K562 (cell line): Measurements from ENCODE around the gene CMBL. TPM values are rescaled to one million over a fixed set of nuclear protein-coding genes. Genes with fewer than 3 reads are reported as not detected.

ENCODE experiments used
- CBFB ChIP-seq: sonication (generic); formaldehyde crosslinking; IDR thresholded peaks from 2 replicates; pipeline ENCODE4 v1.4.0; 2020; ENCODE audit warnings: mild to moderate bottlenecking, missing genetic modification reagents
- FOXJ2 ChIP-seq: fragments of 200-800 bp; sonication (Bioruptor generic); IDR thresholded peaks from 2 replicates; pipeline ENCODE4 v1.6.1; 2016; ENCODE audit warnings: missing genetic modification characterization, missing compliant biosample characterization
- FOXM1 ChIP-seq, 2 experiments: fragments of 450-650 bp in 1 of 2; sonication (generic) in 1 of 2; formaldehyde crosslinking in 1 of 2; IDR thresholded peaks; 2 replicates each; pipeline versions ENCODE4 v1.6.1 to v1.9.0; 2017 to 2022; ENCODE audit warnings: low read depth in 2 of 2, mild to moderate bottlenecking in 2 of 2, missing genetic modification reagents in 1 of 2, moderate library complexity in 1 of 2
- FOXP1 ChIP-seq: sonication (generic); formaldehyde crosslinking; IDR thresholded peaks from 2 replicates; pipeline ENCODE4 v1.8.0; 2022; ENCODE audit warnings: mild to moderate bottlenecking, missing genetic modification reagents
- HMG20A ChIP-seq: fragments of 450-650 bp; formaldehyde crosslinking; conservative IDR thresholded peaks from 2 replicates; pipeline ENCODE4 v1.4.0; 2020; ENCODE audit warnings: mild to moderate bottlenecking, mixed read lengths
- HOMEZ ChIP-seq: fragments of 250-450 bp; sonication (Bioruptor Pico); IDR thresholded peaks from 2 replicates; pipeline ENCODE4 v1.4.0; 2020; ENCODE audit warnings: mild to moderate bottlenecking, moderate library complexity
- NFE2 ChIP-seq: IDR thresholded peaks from 2 replicates; pipeline ENCODE4 v1.6.1; 2014; ENCODE audit warnings: antibody characterized with exemption, low read depth
- NR2C2 ChIP-seq, 2 experiments: fragments of 200-800 bp in 1 of 2; sonication (Bioruptor generic) in 1 of 2; sonication (generic) in 1 of 2; formaldehyde crosslinking in 1 of 2; IDR thresholded peaks; 2 replicates each; pipeline versions ENCODE4 v1.6.1 to v1.8.0; 2016 to 2022; ENCODE audit warnings: mild to moderate bottlenecking in 1 of 2, missing compliant biosample characterization in 1 of 2, missing genetic modification characterization in 1 of 2, missing genetic modification reagents in 1 of 2
- POLR2AphosphoS5 ChIP-seq: IDR thresholded peaks from 2 replicates; pipeline ENCODE4 v1.6.1; 2011; ENCODE audit warnings: mild to moderate bottlenecking, low read depth, low read length, moderate library complexity; ENCODE audit not compliant: control insufficient read depth, insufficient read depth
- RBM25 ChIP-seq: fragments of 200-400 bp; formaldehyde crosslinking; IDR thresholded peaks from 2 replicates; pipeline ENCODE4 v1.6.1; 2018; ENCODE audit warnings: low read length, low read depth, moderate library complexity; ENCODE audit not compliant: severe bottlenecking
- SMAD2 ChIP-seq: fragments of 150-350 bp; IDR thresholded peaks from 2 replicates; pipeline ENCODE4 v1.6.1; 2014; ENCODE audit warnings: low read depth, mild to moderate bottlenecking, low read length
- TAF1 ChIP-seq: IDR thresholded peaks from 2 replicates; pipeline ENCODE4 v1.6.1; 2011; ENCODE audit warnings: mild to moderate bottlenecking, low read length, moderate library complexity; ENCODE audit not compliant: insufficient read depth, control insufficient read depth, severe bottlenecking; ENCODE audit errors: extremely low read depth
- U2AF2 ChIP-seq: fragments of 200-400 bp; formaldehyde crosslinking; optimal IDR thresholded peaks from 2 replicates; pipeline ENCODE3; 2017; ENCODE audit warnings: low read depth, mild to moderate bottlenecking, low read length
- USF1 ChIP-seq: sonication (generic); formaldehyde crosslinking; IDR thresholded peaks from 2 replicates; pipeline ENCODE4 v1.9.0; 2022; ENCODE audit warnings: mild to moderate bottlenecking, missing genetic modification reagents
- ZEB2 ChIP-seq: fragments of 450-650 bp; IDR thresholded peaks from 2 replicates; pipeline ENCODE4 v1.6.1; 2016
- ZNF311 ChIP-seq: fragments of 250-450 bp; sonication (Bioruptor Pico); IDR thresholded peaks from 2 replicates; pipeline ENCODE4 v1.4.0; 2020; ENCODE audit warnings: mild to moderate bottlenecking, moderate library complexity
- ZNF354B ChIP-seq: fragments of 250-450 bp; sonication (Bioruptor Pico); IDR thresholded peaks from 2 replicates; pipeline ENCODE4 v1.4.0; 2020
- ZNF518B ChIP-seq: fragments of 250-450 bp; sonication (Bioruptor Pico); IDR thresholded peaks from 2 replicates; pipeline ENCODE4 v1.5.0; 2021; ENCODE audit warnings: mild to moderate bottlenecking, moderate library complexity
- ZNF740 ChIP-seq, 3 experiments: fragments of 200-800 bp in 1 of 3; sonication (Bioruptor generic) in 1 of 3; sonication (generic) in 1 of 3; formaldehyde crosslinking in 1 of 3; IDR thresholded peaks; 2 replicates each; pipeline versions ENCODE4 v1.6.1 to v1.8.0; 2016 to 2022; ENCODE audit warnings: mild to moderate bottlenecking in 2 of 3, missing compliant biosample characterization in 2 of 3, missing genetic modification characterization in 2 of 3, missing genetic modification reagents in 1 of 3
- polyA plus RNA-seq, 8 experiments: library from polyadenylated mRNA; depleted of rRNA in 4 of 8; stranded (reverse) in 5 of 8; unstranded in 3 of 8; fragments of >200 nt; fragmentation: Nextera tagmentation in 2 of 8; fragmentation: Illumina TruSeq in 1 of 8; extraction: Ambion mirVana in 2 of 8; extraction: Trizol in 1 of 8; gene quantifications; 2 replicates each; pipeline versions ENCODE4 v1.2.1 to v1.2.3, GENCODE V29; 2011 to 2014; ENCODE audit warnings: inconsistent platforms in 1 of 8, missing spikeins in 1 of 8
- total RNA-seq, 7 experiments: library from RNA; depleted of rRNA in 6 of 7; stranded (reverse); fragments of >200 nt in 6 of 7; fragmentation: Illumina TruSeq in 2 of 7; extraction: Trizol in 2 of 7; gene quantifications; 2 replicates each; pipeline versions ENCODE4 v1.2.1 to v1.2.3, GENCODE V29; 2011 to 2021; ENCODE audit warnings: low replicate concordance in 1 of 7

Gene CMBL
- total and polyA plus RNA-seq, 9 of the 15 experiments (the other 6 are each of a cell fraction or from before 2014, with no cell fraction given): 22.6 to 192 (median 71.1) TPM

GRCh38 chr5:10307206-10308148 lies at the start of gene CMBL (continued):
- no peak for TF ChIP-seq ZNF518B (CRISPR knock-in tag)
- TF ChIP-seq ZNF740 (CRISPR knock-in tag; IDR thresholded peaks at IDR 0.05): no peak
- TF ChIP-seq ZNF740 (tag; IDR thresholded peaks at IDR 0.05): no peak
- peak; percentile 55 for TF ChIP-seq RBM25
- TF ChIP-seq U2AF2: no peak
- TF ChIP-seq NR2C2 (CRISPR knock-in tag; IDR thresholded peaks at IDR 0.05): no peak
- TF ChIP-seq NR2C2 (tag; IDR thresholded peaks at IDR 0.05): peak; percentile 21; the same call in 1 of the 2 replicates
- no peak for TF ChIP-seq FOXM1 (IDR thresholded peaks at IDR 0.05; ENCODE audit: low read depth)
- TF ChIP-seq FOXM1 (CRISPR knock-in tag; IDR thresholded peaks at IDR 0.05; ENCODE audit: low read depth): no peak
- TF ChIP-seq USF1: no peak
- TF ChIP-seq SMAD2: no peak
- no peak for TF ChIP-seq ZNF354B (CRISPR knock-in tag)
- TF ChIP-seq ZNF311 (CRISPR knock-in tag): no peak
- peak; percentile 84 for TF ChIP-seq ZEB2
- TF ChIP-seq TAF1: peak; percentile 52
- TF ChIP-seq FOXP1: peak; percentile 55
- no peak for TF ChIP-seq HOMEZ (CRISPR knock-in tag)
- TF ChIP-seq HMG20A: no peak
- TF ChIP-seq CBFB (CRISPR knock-in tag): no peak
- peak; percentile 43; the same call in 1 of the 2 replicates for TF ChIP-seq POLR2AphosphoS5
- TF ChIP-seq FOXJ2 (tag): no peak
- TF ChIP-seq NFE2: peak; percentile 20; the same call in 1 of the 2 replicates
